ENCODE measurements around the gene TBL1X. TPM values are rescaled to one million over a fixed set of nuclear protein-coding genes. Genes with fewer than 3 reads are reported as not detected.

Gene TBL1X
- total and polyA plus RNA-seq, 2 experiments from 2014 or later, result 8.7 to 26.9 TPM

DNA sequence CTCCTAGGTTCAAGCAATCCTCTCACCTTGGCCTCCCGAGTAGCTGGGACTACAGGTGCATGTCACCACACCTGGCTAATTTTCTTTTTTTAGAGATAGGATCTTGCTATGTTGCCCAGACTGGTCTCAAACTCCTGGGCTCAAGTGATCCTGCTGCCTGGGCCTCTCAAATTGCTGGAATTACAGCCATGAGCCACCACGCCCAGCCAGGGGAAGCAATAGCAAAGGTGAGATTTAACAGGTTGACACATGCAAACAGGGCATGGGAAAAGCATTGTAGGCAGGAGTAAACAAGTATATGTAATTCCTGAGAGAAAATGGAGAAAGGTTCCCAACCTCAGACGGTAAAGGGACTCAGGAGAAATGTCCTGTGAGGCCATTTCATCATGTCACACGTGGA lies 33.6 kb upstream of the TBL1X start:
- Histone ChIP-seq H2AFZ (no peak overlapping the region), H3K79me2 (replicated peaks; ENCODE audit: insufficient read depth) (no peaks in the 10 kb centered on the region), H3K4me1 (ENCODE audit: insufficient read depth) (no peaks in the 10 kb centered on the region), H3K27ac (ENCODE audit: low read depth) (no peak overlapping the region), H3K27me3 (ENCODE audit: insufficient read depth) (no peaks in the 10 kb centered on the region), H3K9me2 (ENCODE audit: insufficient read depth) (no peaks in the 10 kb centered on the region), H3F3A (replicated peaks; ENCODE audit: low read depth) (no peaks in the 10 kb centered on the region), H4K20me1 (replicated peaks; ENCODE audit: insufficient read depth) (no peaks in the 10 kb centered on the region), H3K36me3 (ENCODE audit: insufficient read depth) (no peaks in the 10 kb centered on the region), H3K4me2 (no peak overlapping the region), H3K4me3 (no peak overlapping the region)
- Mint-ChIP-seq H3K36me3 (ENCODE audit: low read depth) (no peaks in the 10 kb centered on the region), H3K9me3 (no peaks in the 10 kb centered on the region), H3K27ac (no peak overlapping the region), H3K4me1 (peaks cover 6% of the 10 kb centered on the region; the same call in 2 of the 3 replicates), H3K27me3 (ENCODE audit: insufficient read depth, low read depth, poor library complexity) (no peaks in the 10 kb centered on the region), H3K4me3 (no peak overlapping the region)
- TF ChIP-seq, protein P1, sequence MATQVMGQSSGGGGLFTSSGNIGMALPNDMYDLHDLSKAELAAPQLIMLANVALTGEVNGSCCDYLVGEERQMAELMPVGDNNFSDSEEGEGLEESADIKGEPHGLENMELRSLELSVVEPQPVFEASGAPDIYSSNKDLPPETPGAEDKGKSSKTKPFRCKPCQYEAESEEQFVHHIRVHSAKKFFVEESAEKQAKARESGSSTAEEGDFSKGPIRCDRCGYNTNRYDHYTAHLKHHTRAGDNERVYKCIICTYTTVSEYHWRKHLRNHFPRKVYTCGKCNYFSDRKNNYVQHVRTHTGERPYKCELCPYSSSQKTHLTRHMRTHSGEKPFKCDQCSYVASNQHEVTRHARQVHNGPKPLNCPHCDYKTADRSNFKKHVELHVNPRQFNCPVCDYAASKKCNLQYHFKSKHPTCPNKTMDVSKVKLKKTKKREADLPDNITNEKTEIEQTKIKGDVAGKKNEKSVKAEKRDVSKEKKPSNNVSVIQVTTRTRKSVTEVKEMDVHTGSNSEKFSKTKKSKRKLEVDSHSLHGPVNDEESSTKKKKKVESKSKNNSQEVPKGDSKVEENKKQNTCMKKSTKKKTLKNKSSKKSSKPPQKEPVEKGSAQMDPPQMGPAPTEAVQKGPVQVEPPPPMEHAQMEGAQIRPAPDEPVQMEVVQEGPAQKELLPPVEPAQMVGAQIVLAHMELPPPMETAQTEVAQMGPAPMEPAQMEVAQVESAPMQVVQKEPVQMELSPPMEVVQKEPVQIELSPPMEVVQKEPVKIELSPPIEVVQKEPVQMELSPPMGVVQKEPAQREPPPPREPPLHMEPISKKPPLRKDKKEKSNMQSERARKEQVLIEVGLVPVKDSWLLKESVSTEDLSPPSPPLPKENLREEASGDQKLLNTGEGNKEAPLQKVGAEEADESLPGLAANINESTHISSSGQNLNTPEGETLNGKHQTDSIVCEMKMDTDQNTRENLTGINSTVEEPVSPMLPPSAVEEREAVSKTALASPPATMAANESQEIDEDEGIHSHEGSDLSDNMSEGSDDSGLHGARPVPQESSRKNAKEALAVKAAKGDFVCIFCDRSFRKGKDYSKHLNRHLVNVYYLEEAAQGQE (IDR thresholded peaks at IDR 0.05; ENCODE audit: unreplicated experiment), result no peak
- no peak for TF ChIP-seq POLR2AphosphoS5 (IDR thresholded peaks at IDR 0.05; ENCODE audit: low read depth)
- TF ChIP-seq, protein P2, sequence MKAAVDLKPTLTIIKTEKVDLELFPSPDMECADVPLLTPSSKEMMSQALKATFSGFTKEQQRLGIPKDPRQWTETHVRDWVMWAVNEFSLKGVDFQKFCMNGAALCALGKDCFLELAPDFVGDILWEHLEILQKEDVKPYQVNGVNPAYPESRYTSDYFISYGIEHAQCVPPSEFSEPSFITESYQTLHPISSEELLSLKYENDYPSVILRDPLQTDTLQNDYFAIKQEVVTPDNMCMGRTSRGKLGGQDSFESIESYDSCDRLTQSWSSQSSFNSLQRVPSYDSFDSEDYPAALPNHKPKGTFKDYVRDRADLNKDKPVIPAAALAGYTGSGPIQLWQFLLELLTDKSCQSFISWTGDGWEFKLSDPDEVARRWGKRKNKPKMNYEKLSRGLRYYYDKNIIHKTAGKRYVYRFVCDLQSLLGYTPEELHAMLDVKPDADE (IDR thresholded peaks at IDR 0.05), result no peak
- no peak for TF ChIP-seq CREB1 (CRISPR knock-in tag; IDR thresholded peaks at IDR 0.05; ENCODE audit: low read depth)
- TF ChIP-seq, protein P3, sequence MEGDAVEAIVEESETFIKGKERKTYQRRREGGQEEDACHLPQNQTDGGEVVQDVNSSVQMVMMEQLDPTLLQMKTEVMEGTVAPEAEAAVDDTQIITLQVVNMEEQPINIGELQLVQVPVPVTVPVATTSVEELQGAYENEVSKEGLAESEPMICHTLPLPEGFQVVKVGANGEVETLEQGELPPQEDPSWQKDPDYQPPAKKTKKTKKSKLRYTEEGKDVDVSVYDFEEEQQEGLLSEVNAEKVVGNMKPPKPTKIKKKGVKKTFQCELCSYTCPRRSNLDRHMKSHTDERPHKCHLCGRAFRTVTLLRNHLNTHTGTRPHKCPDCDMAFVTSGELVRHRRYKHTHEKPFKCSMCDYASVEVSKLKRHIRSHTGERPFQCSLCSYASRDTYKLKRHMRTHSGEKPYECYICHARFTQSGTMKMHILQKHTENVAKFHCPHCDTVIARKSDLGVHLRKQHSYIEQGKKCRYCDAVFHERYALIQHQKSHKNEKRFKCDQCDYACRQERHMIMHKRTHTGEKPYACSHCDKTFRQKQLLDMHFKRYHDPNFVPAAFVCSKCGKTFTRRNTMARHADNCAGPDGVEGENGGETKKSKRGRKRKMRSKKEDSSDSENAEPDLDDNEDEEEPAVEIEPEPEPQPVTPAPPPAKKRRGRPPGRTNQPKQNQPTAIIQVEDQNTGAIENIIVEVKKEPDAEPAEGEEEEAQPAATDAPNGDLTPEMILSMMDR (conservative IDR thresholded peaks at IDR 0.05; ENCODE audit: low read depth in 2 of 2), result no peak
- no peak for TF ChIP-seq JUNB (IDR thresholded peaks at IDR 0.05; ENCODE audit: unreplicated experiment)
- no peak for TF ChIP-seq NANOG (IDR thresholded peaks at IDR 0.05; ENCODE audit: borderline replicate concordance)
- DNase-seq (ENCODE audit: low spot score) (no peak), ATAC-seq (no peak)

DNA sequence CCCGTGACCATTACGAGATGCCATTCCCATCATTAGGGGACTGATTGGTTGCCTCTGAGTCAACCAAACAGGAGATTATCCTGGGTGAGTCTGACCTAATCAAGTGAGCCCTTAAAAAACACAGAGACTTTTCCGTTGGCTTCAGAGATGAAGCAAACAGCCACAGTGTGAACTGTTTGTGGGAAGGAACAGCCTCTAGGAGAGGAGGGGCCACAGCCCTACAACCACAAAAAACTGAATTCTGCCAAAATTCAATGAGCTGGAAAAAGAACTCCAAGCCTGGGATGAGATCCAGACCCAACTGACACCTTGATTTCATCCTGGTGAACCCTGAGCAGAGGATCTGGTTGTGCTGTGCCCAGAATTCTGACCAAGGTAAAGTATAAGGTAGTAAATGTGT lies 31.3 kb upstream of the TBL1X start:
- TF ChIP-seq JUNB (IDR thresholded peaks at IDR 0.05; ENCODE audit: unreplicated experiment) (no peak), NANOG (IDR thresholded peaks at IDR 0.05; ENCODE audit: borderline replicate concordance) (no peak)
- TF ChIP-seq, protein P3 (conservative IDR thresholded peaks at IDR 0.05; ENCODE audit: low read depth in 2 of 2), result no peak
- Mint-ChIP-seq H3K4me3 (no peak overlapping the region), H3K36me3 (ENCODE audit: low read depth) (no peaks in the 10 kb centered on the region), H3K27ac (no peak overlapping the region), H3K9me3 (no peaks in the 10 kb centered on the region), H3K4me1 (peaks cover 8% of the 10 kb centered on the region; the same call in 2 of the 3 replicates), H3K27me3 (ENCODE audit: insufficient read depth, low read depth, poor library complexity) (no peaks in the 10 kb centered on the region)
- Histone ChIP-seq H2AFZ (no peak overlapping the region), H3K4me2 (no peak overlapping the region), H3K4me3 (no peak overlapping the region), H3K36me3 (ENCODE audit: insufficient read depth) (no peaks in the 10 kb centered on the region), H3F3A (replicated peaks; ENCODE audit: low read depth) (no peaks in the 10 kb centered on the region), H3K27ac (ENCODE audit: low read depth) (no peak overlapping the region), H3K4me1 (ENCODE audit: insufficient read depth) (no peaks in the 10 kb centered on the region), H3K79me2 (replicated peaks; ENCODE audit: insufficient read depth) (no peaks in the 10 kb centered on the region), H4K20me1 (replicated peaks; ENCODE audit: insufficient read depth) (no peaks in the 10 kb centered on the region), H3K27me3 (ENCODE audit: insufficient read depth) (no peaks in the 10 kb centered on the region), H3K9me2 (ENCODE audit: insufficient read depth) (no peaks in the 10 kb centered on the region)
- DNase-seq (ENCODE audit: low spot score) (no peak), ATAC-seq (no peak)

All from GM23338 (cell line).